Measurements from ENCODE around the gene ZNF222.

DNA sequence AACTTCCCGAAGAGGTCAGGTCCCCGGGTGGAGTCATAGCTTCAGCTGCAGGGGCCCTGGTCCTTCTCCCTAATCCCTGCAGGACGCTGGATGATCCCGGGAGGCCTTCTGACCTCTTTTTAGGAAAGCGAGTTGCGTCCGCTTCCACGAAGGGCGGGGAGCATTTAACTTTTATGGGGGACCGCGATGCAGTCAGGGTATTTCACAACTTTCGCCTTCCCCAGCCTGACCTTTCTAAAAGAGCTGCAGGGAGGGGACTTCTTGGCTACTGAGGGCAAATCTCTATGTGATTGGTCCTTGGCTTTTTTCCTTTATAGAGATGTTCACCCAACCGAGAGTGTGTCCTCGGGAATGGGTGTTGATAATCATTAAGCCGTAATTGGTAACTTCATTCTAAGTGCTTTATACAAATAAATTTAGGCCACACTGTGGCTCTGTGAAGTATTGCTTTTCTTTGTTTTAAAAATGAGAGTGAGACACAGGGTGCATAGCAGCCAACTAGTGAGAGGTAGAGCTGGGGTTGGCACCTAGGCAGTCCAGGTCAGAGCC, 21.6 kb upstream of the ZNF222 start:
- TF ChIP-seq, protein P1, sequence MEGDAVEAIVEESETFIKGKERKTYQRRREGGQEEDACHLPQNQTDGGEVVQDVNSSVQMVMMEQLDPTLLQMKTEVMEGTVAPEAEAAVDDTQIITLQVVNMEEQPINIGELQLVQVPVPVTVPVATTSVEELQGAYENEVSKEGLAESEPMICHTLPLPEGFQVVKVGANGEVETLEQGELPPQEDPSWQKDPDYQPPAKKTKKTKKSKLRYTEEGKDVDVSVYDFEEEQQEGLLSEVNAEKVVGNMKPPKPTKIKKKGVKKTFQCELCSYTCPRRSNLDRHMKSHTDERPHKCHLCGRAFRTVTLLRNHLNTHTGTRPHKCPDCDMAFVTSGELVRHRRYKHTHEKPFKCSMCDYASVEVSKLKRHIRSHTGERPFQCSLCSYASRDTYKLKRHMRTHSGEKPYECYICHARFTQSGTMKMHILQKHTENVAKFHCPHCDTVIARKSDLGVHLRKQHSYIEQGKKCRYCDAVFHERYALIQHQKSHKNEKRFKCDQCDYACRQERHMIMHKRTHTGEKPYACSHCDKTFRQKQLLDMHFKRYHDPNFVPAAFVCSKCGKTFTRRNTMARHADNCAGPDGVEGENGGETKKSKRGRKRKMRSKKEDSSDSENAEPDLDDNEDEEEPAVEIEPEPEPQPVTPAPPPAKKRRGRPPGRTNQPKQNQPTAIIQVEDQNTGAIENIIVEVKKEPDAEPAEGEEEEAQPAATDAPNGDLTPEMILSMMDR (conservative IDR thresholded peaks at IDR 0.05; ENCODE audit: low read depth, low read length): no peak
- no peak for TF ChIP-seq EZH2 (IDR thresholded peaks at IDR 0.05; ENCODE audit: borderline replicate concordance, low read depth, low read length, poor library complexity, severe bottlenecking)

All from A673 (cell line).